GM12801 (cell line): Measurements from ENCODE around the gene RAB3IP.

Experiments used
- TF ChIP-seq, protein P1 (sequence below): IDR thresholded peaks from one replicate; pipeline ENCODE4 v1.5.1; 2011; ENCODE audit warnings: control low read depth; ENCODE audit not compliant: insufficient read length; ENCODE audit errors: extremely low read depth

The RAB3IP gene

DNA sequence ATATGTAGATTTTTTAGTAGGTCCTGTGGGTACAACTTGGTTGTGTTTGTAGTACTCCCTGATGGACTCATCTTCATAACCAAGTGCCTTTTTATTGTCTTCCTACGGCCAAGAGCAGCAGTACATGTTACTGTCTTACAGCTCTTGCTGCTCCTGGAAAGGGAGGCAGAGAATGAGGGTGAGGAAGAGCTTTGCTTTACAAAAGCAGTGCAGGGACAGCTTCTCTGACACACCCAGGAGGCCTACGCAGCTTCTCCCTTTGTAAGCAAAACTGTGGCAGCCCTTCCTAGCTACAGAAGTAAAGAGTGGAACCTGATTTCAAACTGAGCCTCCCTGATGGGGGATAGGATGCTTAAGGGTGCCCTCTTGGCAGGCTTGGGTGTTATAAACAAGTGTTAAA lies 104.9 kb downstream of the RAB3IP start:
- TF ChIP-seq, protein P1, sequence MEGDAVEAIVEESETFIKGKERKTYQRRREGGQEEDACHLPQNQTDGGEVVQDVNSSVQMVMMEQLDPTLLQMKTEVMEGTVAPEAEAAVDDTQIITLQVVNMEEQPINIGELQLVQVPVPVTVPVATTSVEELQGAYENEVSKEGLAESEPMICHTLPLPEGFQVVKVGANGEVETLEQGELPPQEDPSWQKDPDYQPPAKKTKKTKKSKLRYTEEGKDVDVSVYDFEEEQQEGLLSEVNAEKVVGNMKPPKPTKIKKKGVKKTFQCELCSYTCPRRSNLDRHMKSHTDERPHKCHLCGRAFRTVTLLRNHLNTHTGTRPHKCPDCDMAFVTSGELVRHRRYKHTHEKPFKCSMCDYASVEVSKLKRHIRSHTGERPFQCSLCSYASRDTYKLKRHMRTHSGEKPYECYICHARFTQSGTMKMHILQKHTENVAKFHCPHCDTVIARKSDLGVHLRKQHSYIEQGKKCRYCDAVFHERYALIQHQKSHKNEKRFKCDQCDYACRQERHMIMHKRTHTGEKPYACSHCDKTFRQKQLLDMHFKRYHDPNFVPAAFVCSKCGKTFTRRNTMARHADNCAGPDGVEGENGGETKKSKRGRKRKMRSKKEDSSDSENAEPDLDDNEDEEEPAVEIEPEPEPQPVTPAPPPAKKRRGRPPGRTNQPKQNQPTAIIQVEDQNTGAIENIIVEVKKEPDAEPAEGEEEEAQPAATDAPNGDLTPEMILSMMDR, result no peak

DNA sequence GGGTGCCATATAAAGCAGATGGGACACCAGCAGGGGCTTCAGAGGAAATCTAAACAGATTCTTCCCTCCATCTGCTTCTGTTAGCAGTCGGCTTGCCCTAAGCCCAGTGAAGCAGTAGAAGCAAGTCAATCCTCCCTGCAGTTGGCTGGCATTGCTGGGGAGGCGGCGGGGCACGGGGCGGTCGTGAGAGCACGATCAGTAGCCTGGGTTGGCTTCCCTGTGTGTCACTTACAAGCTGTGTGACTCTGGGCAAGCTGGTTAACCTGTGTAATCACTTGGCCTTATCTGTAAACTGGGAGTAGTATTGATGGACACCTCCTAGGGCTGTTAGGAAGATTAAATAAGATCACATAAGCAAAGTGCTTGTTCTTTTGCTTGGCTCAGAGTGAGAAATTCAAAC lies 105.8 kb downstream of the RAB3IP start:
- TF ChIP-seq, protein P1, result no peak

DNA sequence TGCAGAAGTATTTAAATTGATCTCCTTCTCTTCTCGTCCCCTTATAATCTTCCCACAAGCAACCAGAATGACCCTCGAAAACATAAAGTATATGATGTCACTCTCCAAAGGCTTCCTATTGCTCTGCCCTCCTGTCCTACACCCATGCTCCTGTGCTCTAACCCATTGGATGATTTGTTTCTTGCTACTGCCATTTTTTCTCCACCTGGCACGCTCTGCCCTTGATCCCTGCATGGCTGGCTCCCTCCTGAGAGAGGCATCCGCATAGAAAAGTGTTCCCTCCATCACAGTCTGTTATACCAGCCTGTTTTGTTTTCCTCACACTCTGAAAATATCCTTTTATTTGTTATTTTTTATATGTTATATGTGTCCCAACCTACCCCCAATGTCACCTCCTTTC lies 106.2 kb downstream of the RAB3IP start:
- TF ChIP-seq, protein P1, result no peak

DNA sequence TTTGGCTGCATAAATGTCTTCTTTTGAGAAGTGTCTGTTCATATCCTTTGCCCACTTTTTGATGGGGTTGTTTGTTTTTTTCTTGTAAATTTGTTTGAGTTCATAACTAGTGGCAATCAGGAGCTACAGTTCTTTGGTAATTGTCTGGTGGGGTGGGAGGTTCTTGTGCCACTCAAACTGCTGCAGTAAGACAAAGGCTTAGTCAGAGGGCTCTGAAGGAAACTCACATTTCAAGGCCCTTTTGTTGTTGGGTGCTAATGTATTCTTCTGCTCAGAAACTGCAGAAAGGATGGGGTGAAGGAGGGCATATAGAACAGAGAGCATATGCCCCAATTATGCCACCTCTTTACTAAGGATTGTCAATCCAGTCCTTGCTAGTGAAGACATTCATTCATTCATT lies 108.3 kb downstream of the RAB3IP start:
- TF ChIP-seq, protein P1, result no peak

GRCh38 chr12:69851976-69852375 lies 113.3 kb downstream of the RAB3IP start:
- TF ChIP-seq, protein P1, result no peak

DNA sequence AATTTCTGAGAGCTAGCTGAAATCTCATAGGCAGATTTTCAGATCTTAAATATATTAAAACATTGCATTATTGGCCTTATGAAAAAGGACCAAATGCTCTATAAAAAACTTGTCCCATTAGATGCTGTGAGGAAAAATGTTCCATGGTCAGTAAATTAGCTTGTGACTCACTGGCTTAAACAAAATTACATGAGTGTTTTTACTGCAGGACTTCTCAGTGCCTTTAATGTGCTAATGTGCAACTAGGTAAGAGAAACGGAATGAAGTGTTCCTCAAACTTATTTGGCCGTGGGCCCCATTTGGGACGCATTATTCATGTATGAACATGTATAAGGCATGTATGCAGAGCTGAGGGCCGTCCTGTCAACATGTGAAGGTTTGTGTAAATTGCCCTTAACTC lies 128.0 kb downstream of the RAB3IP start:
- TF ChIP-seq, protein P1, result no peak

DNA sequence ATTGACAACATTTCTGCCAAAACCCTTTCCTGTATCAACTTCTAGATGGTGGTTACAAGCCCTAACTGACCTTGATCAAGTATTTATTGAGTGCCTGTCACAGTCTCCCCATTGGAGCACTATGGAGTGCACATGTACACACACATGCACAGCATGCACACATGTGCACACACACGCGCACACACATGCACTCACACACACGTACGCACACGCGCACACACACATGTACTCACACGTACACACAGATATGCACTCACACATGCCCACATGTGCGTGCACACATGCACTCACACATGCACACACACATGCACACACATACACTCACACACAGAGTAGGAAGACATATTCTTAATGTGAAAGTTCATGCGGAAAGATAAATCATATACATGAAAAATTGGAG lies 130.0 kb downstream of the RAB3IP start:
- TF ChIP-seq, protein P1, result no peak

DNA sequence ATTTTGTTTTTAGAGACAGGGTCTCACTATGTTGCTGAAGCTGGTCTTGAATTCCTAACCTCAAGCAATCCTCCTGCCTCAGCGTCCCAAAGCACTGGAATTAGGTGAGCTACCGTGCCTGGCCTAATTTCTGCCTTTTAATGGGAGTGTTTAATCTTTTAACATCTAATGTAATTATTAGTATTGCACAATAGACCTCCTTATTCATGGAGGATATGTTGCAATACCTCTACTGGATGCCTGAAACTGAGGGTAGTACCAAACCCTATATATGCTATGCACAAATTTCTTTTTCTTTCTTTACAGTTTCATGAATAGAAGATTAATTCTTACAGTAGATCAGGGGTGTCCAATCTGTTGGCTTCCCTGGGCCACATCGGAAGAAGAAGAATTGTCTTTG lies 134.1 kb downstream of the RAB3IP start:
- TF ChIP-seq, protein P1, result no peak
